ENCODE data around the gene SLC35B2. TPM values are rescaled to one million over a fixed set of nuclear protein-coding genes. Genes with fewer than 3 reads are reported as not detected.

The SLC35B2 gene
- total and polyA plus RNA-seq, 9 of the 15 experiments (the other 6 are each of a cell fraction or from before 2014, with no cell fraction given) = 14.5 to 59.1 (median 47.1) TPM

DNA sequence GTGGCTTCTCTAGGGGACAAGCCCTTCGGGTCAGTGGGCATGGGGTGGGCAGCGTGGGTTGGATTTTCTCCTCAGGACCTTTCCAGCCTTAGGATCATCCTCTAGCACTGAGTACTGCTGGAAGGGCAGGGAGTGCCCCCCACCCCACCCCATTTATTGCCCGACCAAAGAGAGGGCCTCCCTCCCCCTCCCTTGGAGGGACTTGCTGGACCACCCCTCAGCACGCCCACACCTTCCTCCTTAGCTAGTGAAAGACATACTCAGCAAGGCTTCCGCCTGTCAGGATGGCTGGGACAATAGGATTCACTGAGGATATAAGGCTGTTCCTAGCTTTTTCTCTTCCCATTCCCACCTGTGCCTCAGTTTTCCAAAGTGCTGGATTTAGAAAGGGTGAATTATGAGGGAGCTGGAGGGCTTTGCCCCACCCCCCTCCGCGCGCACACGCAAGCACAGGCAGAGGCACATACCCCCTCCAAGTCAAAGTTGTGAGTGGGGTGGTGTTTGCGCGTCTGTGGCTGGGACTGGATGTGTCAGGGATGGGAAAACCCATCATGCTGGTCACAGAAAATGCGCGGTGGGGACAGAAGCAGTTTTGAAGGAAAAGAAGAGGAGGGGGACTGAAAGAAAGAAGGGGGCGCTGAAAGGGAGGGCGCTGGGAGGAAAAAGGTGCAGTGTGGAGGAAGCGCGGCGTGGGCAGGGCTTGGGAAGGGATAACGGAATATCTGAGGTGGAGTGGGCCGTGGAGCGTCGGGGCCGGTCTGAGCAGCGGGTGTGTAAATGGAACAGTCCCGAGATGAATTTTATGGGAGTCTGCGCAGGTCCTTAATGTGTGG is 34.6 kb downstream of the SLC35B2 start (continued):
- TF ChIP-seq, protein P1, sequence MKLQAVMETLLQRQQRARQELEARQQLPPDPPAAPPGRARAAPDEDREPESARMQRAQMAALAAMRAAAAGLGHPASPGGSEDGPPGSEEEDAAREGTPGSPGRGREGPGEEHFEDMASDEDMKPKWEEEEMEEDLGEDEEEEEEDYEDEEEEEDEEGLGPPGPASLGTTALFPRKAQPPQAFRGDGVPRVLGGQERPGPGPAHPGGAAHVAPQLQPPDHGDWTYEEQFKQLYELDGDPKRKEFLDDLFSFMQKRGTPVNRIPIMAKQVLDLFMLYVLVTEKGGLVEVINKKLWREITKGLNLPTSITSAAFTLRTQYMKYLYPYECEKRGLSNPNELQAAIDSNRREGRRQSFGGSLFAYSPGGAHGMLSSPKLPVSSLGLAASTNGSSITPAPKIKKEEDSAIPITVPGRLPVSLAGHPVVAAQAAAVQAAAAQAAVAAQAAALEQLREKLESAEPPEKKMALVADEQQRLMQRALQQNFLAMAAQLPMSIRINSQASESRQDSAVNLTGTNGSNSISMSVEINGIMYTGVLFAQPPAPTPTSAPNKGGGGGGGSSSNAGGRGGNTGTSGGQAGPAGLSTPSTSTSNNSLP (IDR thresholded peaks at IDR 0.05; ENCODE audit: borderline replicate concordance, low read depth, low read length) = no peak
- TF ChIP-seq SIX5 (IDR thresholded peaks at IDR 0.05; ENCODE audit: borderline replicate concordance in 1 of 2, insufficient read depth in 1 of 2, low read depth in 1 of 2, low read length in 2 of 2) = no peak
- TF ChIP-seq, protein P2, sequence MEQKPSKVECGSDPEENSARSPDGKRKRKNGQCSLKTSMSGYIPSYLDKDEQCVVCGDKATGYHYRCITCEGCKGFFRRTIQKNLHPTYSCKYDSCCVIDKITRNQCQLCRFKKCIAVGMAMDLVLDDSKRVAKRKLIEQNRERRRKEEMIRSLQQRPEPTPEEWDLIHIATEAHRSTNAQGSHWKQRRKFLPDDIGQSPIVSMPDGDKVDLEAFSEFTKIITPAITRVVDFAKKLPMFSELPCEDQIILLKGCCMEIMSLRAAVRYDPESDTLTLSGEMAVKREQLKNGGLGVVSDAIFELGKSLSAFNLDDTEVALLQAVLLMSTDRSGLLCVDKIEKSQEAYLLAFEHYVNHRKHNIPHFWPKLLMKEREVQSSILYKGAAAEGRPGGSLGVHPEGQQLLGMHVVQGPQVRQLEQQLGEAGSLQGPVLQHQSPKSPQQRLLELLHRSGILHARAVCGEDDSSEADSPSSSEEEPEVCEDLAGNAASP (IDR thresholded peaks at IDR 0.05) = no peak
- TF ChIP-seq ZKSCAN8 (CRISPR knock-in tag; IDR thresholded peaks at IDR 0.05) = no peak
- TF ChIP-seq, protein P3, sequence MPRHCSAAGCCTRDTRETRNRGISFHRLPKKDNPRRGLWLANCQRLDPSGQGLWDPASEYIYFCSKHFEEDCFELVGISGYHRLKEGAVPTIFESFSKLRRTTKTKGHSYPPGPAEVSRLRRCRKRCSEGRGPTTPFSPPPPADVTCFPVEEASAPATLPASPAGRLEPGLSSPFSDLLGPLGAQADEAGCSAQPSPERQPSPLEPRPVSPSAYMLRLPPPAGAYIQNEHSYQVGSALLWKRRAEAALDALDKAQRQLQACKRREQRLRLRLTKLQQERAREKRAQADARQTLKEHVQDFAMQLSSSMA (CRISPR knock-in tag; IDR thresholded peaks at IDR 0.05) = no peak
- no peak for TF ChIP-seq RAD21 (CRISPR knock-in tag; conservative IDR thresholded peaks at IDR 0.05 in 1 of 2, IDR thresholded peaks at IDR 0.05 in 1 of 2)
- no peak for TF ChIP-seq FIP1L1 (IDR thresholded peaks at IDR 0.05; ENCODE audit: low read depth, low read length, poor library complexity, severe bottlenecking)
- TF ChIP-seq, protein P4, sequence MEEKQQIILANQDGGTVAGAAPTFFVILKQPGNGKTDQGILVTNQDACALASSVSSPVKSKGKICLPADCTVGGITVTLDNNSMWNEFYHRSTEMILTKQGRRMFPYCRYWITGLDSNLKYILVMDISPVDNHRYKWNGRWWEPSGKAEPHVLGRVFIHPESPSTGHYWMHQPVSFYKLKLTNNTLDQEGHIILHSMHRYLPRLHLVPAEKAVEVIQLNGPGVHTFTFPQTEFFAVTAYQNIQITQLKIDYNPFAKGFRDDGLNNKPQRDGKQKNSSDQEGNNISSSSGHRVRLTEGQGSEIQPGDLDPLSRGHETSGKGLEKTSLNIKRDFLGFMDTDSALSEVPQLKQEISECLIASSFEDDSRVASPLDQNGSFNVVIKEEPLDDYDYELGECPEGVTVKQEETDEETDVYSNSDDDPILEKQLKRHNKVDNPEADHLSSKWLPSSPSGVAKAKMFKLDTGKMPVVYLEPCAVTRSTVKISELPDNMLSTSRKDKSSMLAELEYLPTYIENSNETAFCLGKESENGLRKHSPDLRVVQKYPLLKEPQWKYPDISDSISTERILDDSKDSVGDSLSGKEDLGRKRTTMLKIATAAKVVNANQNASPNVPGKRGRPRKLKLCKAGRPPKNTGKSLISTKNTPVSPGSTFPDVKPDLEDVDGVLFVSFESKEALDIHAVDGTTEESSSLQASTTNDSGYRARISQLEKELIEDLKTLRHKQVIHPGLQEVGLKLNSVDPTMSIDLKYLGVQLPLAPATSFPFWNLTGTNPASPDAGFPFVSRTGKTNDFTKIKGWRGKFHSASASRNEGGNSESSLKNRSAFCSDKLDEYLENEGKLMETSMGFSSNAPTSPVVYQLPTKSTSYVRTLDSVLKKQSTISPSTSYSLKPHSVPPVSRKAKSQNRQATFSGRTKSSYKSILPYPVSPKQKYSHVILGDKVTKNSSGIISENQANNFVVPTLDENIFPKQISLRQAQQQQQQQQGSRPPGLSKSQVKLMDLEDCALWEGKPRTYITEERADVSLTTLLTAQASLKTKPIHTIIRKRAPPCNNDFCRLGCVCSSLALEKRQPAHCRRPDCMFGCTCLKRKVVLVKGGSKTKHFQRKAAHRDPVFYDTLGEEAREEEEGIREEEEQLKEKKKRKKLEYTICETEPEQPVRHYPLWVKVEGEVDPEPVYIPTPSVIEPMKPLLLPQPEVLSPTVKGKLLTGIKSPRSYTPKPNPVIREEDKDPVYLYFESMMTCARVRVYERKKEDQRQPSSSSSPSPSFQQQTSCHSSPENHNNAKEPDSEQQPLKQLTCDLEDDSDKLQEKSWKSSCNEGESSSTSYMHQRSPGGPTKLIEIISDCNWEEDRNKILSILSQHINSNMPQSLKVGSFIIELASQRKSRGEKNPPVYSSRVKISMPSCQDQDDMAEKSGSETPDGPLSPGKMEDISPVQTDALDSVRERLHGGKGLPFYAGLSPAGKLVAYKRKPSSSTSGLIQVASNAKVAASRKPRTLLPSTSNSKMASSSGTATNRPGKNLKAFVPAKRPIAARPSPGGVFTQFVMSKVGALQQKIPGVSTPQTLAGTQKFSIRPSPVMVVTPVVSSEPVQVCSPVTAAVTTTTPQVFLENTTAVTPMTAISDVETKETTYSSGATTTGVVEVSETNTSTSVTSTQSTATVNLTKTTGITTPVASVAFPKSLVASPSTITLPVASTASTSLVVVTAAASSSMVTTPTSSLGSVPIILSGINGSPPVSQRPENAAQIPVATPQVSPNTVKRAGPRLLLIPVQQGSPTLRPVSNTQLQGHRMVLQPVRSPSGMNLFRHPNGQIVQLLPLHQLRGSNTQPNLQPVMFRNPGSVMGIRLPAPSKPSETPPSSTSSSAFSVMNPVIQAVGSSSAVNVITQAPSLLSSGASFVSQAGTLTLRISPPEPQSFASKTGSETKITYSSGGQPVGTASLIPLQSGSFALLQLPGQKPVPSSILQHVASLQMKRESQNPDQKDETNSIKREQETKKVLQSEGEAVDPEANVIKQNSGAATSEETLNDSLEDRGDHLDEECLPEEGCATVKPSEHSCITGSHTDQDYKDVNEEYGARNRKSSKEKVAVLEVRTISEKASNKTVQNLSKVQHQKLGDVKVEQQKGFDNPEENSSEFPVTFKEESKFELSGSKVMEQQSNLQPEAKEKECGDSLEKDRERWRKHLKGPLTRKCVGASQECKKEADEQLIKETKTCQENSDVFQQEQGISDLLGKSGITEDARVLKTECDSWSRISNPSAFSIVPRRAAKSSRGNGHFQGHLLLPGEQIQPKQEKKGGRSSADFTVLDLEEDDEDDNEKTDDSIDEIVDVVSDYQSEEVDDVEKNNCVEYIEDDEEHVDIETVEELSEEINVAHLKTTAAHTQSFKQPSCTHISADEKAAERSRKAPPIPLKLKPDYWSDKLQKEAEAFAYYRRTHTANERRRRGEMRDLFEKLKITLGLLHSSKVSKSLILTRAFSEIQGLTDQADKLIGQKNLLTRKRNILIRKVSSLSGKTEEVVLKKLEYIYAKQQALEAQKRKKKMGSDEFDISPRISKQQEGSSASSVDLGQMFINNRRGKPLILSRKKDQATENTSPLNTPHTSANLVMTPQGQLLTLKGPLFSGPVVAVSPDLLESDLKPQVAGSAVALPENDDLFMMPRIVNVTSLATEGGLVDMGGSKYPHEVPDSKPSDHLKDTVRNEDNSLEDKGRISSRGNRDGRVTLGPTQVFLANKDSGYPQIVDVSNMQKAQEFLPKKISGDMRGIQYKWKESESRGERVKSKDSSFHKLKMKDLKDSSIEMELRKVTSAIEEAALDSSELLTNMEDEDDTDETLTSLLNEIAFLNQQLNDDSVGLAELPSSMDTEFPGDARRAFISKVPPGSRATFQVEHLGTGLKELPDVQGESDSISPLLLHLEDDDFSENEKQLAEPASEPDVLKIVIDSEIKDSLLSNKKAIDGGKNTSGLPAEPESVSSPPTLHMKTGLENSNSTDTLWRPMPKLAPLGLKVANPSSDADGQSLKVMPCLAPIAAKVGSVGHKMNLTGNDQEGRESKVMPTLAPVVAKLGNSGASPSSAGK (IDR thresholded peaks at IDR 0.05) = no peak
- no peak for TF ChIP-seq ZBED1 (IDR thresholded peaks at IDR 0.05)
- TF ChIP-seq KLF1 (tag; IDR thresholded peaks at IDR 0.05) = no peak
- no peak for TF ChIP-seq SMARCA5 (IDR thresholded peaks at IDR 0.05)

All from K562 (cell line).